ENCODE results near the gene PARP6. TPM values are rescaled to one million over a fixed set of nuclear protein-coding genes. Genes with fewer than 3 reads are reported as not detected.
A peak's percentile ranks its signal among the peaks of the same experiment; 100 is the strongest.

The PARP6 gene
- total RNA-seq, 2 experiments from 2014 or later, result 48.7 to 50.1 TPM

GRCh38 chr15:72307026-72307425 lies 34.7 kb upstream of the PARP6 start:
- no peak for TF ChIP-seq CTCF (IDR thresholded peaks at IDR 0.05)
- Mint-ChIP-seq H3K27me3 (no peaks in the 10 kb centered on the region), H3K36me3 (ENCODE audit: low read depth) (no peaks in the 10 kb centered on the region), H3K27ac (no peak overlapping the region), H3K4me1 (ENCODE audit: low read depth) (peaks cover 7% of the 10 kb centered on the region), H3K9me3 (no peaks in the 10 kb centered on the region), H3K4me3 (no peak overlapping the region)
- no peak for DNase-seq
- CTCF ChIA-PET, result interaction anchor here (1.1 kb wide), 1 partner anchor 293 kb away, joined by 3 read pairs; no protein-coding TSS in a partner anchor
- POLR2A ChIA-PET, result no interaction called here
- no peak for ATAC-seq
- intact Hi-C loops (cut with micrococcal nuclease), result no loop called here

GRCh38 chr15:72306211-72306785 lies 33.9 kb upstream of the PARP6 start:
- H3K4me3 Mint-ChIP-seq, result no peak overlapping the region
- H3K9me3 Mint-ChIP-seq, result no peaks in the 10 kb centered on the region
- no peaks in the 10 kb centered on the region for H3K36me3 Mint-ChIP-seq (ENCODE audit: low read depth)
- ATAC-seq, result peak; percentile 85
- no peaks in the 10 kb centered on the region for H3K27me3 Mint-ChIP-seq
- ChIA-PET POLR2A (interaction anchor here (1.0 kb wide), 1 partner anchor 76 kb away, joined by 3 read pairs; no protein-coding TSS in a partner anchor), CTCF (interaction anchor here (1.1 kb wide), 1 partner anchor 294 kb away, joined by 3 read pairs; no protein-coding TSS in a partner anchor)
- H3K27ac Mint-ChIP-seq, result no peak overlapping the region
- H3K4me1 Mint-ChIP-seq (ENCODE audit: low read depth), result peaks cover 7% of the 10 kb centered on the region
- no peak for TF ChIP-seq CTCF (IDR thresholded peaks at IDR 0.05)
- DNase-seq, result peak; percentile 65
- intact Hi-C loops (cut with micrococcal nuclease), result no loop called here

GRCh38 chr15:72304596-72304995 lies 32.2 kb upstream of the PARP6 start:
- ATAC-seq (no peak), DNase-seq (no peak)
- no peaks in the 10 kb centered on the region for H3K27me3 Mint-ChIP-seq
- no peaks in the 10 kb centered on the region for H3K36me3 Mint-ChIP-seq (ENCODE audit: low read depth)
- H3K27ac Mint-ChIP-seq, result no peak overlapping the region
- no peak overlapping the region for H3K4me3 Mint-ChIP-seq
- POLR2A ChIA-PET, result no interaction called here
- no peaks in the 10 kb centered on the region for H3K9me3 Mint-ChIP-seq
- no peak for TF ChIP-seq CTCF (IDR thresholded peaks at IDR 0.05)
- intact Hi-C loops (cut with micrococcal nuclease), result no loop called here
- peaks cover 7% of the 10 kb centered on the region for H3K4me1 Mint-ChIP-seq (ENCODE audit: low read depth)
- CTCF ChIA-PET, result interaction anchor here (1.2 to 2.5 kb wide), 2 partner anchors 9 to 18 kb away, joined by 7 to 8 read pairs; no protein-coding TSS in a partner anchor

GRCh38 chr15:72302955-72303354 lies 30.6 kb upstream of the PARP6 start:
- peaks cover 7% of the 10 kb centered on the region for H3K4me1 Mint-ChIP-seq (ENCODE audit: low read depth)
- no peaks in the 10 kb centered on the region for H3K9me3 Mint-ChIP-seq
- no peaks in the 10 kb centered on the region for H3K36me3 Mint-ChIP-seq (ENCODE audit: low read depth)
- H3K4me3 Mint-ChIP-seq, result no peak overlapping the region
- TF ChIP-seq CTCF (IDR thresholded peaks at IDR 0.05), result no peak
- intact Hi-C loops (cut with micrococcal nuclease), result no loop called here
- POLR2A ChIA-PET, result no interaction called here
- H3K27ac Mint-ChIP-seq, result no peak overlapping the region
- CTCF ChIA-PET, result interaction anchor here (0.6 kb wide), 1 partner anchor 10 kb away, joined by 3 read pairs; no protein-coding TSS in a partner anchor
- no peak for DNase-seq
- no peaks in the 10 kb centered on the region for H3K27me3 Mint-ChIP-seq
- ATAC-seq, result no peak

- intact Hi-C loops (cut with micrococcal nuclease), result no loop called here
- H3K27me3 Mint-ChIP-seq, result no peaks in the 10 kb centered on the region
- POLR2A ChIA-PET, result interaction anchor here (0.6 kb wide), 1 partner anchor 256 kb away, joined by 3 read pairs; no protein-coding TSS in a partner anchor
- no peak overlapping the region for H3K4me3 Mint-ChIP-seq
- TF ChIP-seq CTCF (IDR thresholded peaks at IDR 0.05), result no peak
- ATAC-seq (no peak), DNase-seq (no peak)
- no peak overlapping the region for H3K27ac Mint-ChIP-seq
- no peaks in the 10 kb centered on the region for H3K36me3 Mint-ChIP-seq (ENCODE audit: low read depth)
- CTCF ChIA-PET, result no interaction called here
- no peaks in the 10 kb centered on the region for H3K9me3 Mint-ChIP-seq
- peaks cover 2% of the 10 kb centered on the region for H3K4me1 Mint-ChIP-seq (ENCODE audit: low read depth)
Measured at GRCh38 chr15:72289597-72290325, 17.4 kb upstream of the PARP6 start.
